Measurements from ENCODE around the gene SRMS.

- TF ChIP-seq POLR2A (IDR thresholded peaks at IDR 0.05) (no peak), CTCF (IDR thresholded peaks at IDR 0.05) (no peak)
These were observed 11.4 kb upstream of the SRMS start for GRCh38 chr20:63558804-63559484.
